NB4 (cell line): ENCODE results near the gene FBXO24.

Experiments
- CTCF ChIP-seq: IDR thresholded peaks from one replicate; pipeline ENCODE4 v1.5.1; 2012; ENCODE audit warnings: low read depth, low read length
- POLR2A ChIP-seq: IDR thresholded peaks from 2 replicates; pipeline ENCODE4 v1.6.1; 2011; ENCODE audit warnings: mild to moderate bottlenecking; ENCODE audit not compliant: insufficient read length; ENCODE audit errors: extremely low read depth

GRCh38 chr7:100642534-100642907 is 56.4 kb downstream of the FBXO24 start:
- no peak for TF ChIP-seq CTCF
- TF ChIP-seq POLR2A = no peak
